GM19193 (cell line): Measurements from ENCODE around the gene RAET1G.

Experiments used
- POLR2A ChIP-seq: IDR thresholded peaks from 4 replicates; pipeline ENCODE4 v1.6.1; 2011; ENCODE audit not compliant: insufficient read depth, insufficient read length; ENCODE audit errors: extremely low read depth

RAET1G gene

DNA sequence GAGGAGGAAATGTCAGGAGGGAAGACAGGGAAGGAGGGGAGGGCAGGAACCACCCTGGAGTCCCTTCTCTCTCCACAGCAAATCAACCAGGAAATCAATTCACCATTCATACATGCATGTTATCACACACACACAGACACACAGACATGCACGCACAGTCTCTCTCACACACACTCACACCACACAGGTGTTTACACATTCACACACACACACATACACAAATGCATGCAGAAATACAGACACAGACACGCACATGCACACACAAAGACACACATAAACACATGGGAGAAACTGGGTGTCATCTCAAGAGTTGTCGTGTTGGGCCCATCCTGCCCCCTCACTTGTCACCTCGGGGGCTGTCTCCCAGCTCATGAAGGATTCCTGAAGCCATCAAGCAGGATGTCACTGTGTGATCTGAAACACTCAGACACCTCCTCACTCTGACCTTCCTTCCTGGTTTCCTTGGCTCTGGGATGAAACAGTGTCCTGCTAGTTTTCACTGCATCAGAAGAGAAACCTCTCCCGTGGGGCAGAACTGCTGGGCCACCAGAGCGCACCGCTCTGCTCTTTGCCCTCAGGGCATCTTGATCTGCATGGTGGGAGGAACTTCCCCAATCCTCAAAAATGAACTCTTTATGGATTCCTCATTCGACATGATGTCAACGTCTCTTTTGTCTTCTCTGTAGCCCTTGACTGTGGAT, 9.2 kb downstream of the RAET1G start:
- no peak for TF ChIP-seq POLR2A

DNA sequence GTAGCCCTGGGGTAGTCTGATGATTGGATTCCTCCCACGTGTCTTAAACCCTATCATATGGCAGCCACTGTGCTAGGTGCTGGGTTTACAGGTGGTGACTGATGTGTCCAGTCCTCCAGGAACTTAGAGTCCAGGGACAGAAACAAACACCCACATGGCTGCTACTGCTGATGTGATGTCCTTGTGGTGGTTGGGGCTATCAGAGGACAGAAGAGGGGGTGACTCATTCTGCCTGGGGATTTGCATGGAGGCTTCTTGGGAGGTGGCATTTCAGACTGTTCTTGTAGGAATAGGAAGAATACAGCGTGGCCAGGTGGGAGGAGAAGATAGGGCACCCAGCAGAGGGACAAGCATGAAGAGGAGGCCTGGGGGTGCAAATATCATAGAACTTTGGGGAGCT, 9.8 kb downstream of the RAET1G start:
- no peak for TF ChIP-seq POLR2A

DNA sequence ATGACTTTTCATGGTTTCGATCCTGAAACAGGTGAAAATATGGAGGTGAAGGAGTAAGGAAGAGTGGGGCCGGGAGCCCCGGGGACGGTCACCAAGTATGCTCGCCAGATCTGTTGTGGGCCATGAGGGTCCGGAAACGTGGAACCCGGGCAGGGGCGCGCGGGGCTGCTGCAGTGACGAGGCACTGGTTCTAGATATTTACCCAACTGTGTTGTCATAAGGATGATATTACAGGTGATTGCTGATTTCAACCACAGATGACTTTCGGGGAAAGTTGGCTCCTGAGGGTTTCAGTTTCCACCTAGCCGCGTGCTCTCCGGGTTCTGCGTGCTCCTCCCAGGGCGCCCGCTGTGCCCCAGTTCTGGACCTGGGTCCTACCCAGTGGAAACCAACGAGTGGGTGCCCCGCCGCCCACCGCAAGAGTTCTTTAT, 12.2 kb downstream of the RAET1G start:
- TF ChIP-seq POLR2A: no peak

DNA sequence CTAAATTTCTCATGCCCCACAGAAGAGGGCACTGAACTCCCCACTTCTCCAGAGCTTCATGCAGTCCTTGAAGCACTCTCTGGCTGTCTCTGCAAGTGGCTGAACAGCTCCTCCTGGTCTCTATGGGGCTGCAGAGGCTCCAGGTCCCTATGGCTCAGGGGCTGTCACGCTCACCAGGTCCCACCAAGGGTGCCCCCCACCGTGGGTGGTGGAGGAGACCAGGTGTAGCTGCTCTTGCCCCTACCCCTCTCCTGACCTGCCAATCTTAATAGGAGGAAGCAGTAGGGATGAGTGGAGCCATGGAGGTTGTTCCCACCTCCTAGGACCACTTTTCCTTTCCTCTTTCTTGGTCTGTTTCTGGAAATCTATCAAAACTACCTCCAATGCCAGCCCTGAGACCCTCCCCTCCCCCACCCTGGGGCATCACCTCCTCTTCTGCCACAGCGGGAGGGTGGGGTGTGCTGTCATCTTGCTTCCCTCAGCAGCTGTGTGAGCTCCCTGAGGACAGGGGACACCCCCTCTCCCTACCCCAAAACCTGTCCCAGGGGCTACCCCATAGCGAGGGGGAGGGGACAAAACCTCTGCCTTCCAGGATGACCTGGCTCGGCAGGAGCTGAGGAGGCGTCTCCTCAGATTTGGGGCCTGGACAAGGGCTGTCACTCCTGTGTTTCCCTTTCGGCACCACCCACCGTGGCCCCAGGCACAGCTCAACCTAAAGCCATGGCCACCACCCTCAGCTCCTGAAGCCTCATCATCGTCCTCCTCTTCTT, 13.0 kb downstream of the RAET1G start:
- TF ChIP-seq POLR2A: no peak

DNA sequence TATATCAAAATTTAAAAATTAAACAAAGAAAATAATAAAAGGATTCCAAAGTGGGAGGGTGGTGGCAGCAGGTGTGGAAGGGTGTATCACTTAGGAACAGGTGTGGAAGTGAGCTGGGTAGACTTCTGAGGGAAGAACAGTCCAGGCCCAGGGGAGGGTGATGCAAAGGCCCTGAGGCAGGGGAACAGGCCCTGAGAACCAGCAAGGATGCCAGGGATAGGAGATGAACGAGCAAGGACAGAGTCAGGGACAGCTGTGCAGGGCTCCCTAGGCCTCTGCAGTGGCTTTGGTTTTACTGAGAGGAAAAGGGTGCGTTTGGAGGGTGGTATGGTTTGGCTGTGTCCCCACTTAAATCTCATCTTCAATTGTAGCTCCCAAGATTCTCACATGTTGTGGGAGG, 15.6 kb downstream of the RAET1G start:
- TF ChIP-seq POLR2A: no peak

DNA sequence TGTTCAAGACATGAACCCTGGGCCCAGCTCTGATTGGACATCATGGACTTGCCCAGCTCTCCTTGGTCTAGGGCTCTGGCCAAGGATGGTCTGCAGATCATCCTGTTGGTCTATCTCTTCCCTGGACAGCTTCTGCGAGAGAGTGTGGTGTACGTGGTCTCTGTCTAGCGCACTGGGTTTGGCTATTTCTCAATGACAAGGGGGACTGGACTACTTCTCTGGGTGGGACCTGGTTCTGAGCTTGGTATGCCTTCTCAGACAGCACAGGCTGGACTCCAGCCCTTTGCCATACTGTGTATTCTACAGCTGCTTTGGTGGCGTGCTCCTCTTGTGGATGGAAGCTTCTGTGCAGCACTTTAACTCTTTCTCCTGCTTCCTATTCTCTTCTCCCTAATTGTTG, 16.5 kb downstream of the RAET1G start:
- no peak for TF ChIP-seq POLR2A

DNA sequence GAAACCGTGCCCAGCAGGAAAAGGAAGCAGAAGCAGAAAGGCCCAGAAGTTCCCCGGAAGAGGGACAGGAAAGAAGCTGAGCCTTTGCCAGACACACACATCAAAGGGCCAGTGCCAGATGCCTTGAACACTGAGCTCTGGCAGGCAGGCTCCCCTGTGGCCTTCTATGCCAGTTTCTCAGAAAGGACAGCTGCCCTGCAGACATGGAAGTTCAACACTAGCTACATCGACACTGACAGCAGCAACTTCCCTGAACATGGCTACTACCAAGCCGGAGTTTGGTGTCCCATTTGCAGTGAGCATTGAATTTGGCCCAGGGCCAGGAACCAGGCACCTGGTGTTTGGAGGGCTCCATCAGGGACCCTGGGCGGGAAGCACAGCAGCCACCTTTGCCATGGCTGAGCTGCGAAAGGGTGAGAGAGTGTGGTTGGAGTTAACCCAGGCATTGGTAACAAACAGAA, 17.0 kb downstream of the RAET1G start:
- no peak for TF ChIP-seq POLR2A

DNA sequence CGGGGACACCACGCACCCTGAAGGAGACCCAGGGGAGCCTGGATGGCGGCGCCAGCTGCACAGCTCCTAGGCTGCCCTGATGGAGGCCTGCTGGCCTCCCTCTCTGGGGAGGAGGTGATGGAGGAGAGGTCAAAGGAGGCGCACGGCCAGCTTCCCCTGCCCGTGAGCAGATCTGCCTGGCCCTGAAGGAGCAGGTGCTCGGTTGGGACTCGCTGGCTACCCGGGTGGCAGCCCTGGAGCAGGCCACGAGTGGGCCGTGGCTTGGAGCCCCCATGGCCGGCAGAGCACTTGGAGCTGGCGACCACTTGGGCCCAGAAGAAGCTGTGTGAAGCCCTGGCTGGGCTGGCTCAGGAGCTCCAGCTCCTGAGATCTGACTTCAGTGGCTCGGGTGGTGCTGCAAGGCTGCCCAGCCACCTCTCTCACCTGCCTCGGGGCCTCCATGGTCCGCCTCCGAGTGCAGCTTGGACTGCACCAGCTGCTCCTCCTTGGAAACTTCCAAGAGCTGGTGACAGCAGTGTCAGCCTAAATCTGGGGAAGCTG, 17.5 kb downstream of the RAET1G start:
- no peak for TF ChIP-seq POLR2A

DNA sequence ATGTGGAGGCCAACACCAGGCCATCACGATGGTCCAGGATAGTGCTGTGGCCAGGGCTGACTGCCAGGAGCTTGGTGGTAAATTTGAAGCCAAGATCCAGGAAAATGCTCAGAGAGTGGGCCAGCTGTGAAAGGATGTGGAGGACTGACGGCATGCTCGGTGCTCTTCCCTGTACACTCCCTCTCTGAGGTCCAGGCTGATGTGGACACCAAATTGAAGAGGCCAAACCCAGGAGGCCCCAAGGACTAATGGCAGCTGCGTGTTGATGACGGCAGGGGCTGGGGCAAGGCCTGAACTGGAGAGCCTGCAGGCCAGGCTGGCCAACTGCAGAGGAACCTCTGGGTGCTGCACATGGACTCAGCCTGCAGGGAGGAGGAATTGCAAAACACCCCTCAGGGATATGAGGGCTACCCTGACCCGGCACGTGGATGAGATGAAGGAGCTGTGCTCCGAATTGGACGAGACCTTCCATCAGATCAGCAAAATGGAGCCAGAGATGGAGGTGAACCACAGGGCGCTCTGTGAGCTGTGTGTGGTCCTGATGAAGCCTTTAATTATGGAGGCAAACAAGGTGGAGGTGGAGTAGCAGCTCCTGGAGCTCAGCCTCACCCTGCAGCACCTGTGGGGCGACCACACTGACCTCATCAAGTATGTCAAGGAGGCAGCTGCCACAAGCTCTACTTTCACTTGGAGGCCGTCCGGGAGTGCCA, 18.1 kb downstream of the RAET1G start:
- TF ChIP-seq POLR2A: no peak

DNA sequence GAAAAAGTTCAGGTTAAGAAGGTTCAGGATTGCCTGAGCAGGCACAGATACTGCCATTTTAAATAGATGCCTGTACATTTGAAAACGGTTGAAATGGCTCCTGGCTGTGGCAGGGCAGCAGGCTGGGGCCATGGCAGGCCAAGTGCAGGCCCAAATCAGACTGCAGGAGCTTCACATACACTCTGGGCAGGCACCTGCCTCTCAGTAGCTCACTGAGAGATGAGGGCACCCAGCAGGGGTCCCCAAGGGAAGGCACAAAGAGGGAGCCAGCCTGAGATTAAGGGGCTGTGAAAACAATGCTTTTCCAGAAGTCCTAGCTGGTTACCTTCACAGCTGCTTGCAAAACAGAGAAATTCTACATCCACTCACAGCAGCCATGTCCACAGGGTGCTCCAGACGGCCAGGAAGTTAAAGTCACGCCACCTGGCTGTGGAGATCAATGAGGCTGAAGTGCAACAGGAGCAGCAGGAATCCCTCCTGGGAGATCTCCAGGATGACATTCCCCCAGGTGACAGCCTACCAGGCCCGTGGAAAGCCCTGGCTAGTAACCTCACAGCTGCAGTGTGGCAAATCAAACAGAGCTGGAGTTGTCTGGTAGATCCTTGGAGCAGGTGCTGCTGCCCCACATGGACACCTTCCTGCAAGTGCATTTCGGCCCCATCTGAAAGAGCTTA, 18.8 kb downstream of the RAET1G start:
- no peak for TF ChIP-seq POLR2A

DNA sequence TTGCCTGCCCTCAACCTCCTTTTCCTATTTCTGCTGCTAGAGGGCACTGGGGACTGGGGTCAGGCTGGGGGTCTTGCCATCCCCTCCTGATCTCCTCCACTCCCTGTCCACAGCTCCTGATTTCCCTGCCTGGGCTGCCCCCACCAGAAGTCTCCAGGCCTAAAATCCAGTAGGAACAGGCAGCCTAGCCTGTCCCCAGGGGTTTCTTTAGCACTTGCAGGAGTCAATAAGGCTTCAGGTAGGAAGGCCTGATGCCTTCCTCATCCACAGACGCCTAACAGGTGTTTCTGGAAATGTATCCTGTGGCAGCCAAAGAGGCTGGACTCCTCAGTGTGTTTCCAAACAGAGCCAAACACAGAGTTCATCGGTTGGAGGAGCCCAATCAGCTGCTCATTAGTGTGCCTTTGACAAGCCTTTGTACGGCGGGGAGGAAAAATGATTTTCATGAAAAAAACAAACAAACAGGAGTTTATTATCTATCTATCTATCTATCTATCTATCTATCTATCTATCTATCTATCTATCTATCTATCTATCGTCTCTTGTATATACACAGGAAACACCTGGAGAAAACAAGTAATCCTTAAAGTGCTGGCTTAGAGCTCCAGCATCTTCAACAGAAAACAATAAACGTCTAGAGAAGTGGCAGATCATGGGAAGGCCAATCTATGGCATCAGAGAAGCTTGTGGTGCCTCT, 21.3 kb downstream of the RAET1G start:
- no peak for TF ChIP-seq POLR2A

DNA sequence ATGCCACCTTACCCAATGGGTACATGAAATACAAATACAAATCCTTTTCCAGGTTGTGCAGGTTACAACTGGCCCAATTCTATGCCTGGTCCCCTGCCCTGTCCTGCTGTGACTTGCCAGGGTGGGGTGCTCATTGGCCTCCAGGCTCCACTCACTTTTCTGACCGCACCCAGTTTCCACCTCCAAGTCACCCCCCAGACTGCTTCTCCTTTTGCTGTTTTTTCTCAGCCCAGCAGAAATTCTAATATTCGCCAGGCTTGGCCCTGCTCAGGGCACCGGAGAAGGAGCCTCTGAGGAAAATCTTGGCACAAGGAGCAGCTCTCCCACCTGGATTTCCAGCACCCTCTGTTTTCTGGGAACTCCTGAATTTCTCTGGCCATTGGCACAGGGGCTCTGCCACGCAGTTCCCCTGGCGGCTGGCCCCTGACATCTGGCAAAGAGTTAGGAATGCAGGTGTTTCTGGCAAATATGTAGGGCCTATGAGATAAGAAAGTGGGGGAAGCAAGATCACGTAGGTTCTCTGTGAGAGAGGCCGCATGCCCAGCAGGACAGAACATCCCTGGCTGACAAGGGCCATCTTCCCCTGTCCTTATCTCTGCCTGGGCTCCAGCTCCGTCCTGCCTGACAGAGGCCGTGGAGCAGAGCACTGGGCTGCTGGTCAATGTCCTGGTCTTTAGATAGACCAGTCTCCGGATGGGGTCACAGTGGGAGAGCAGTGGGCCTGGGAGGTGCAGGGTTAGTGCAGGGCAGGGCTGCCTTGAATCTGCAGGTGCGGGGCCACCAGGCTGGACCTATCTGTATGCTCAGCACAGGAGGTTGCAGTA, 22.1 kb downstream of the RAET1G start:
- no peak for TF ChIP-seq POLR2A

DNA sequence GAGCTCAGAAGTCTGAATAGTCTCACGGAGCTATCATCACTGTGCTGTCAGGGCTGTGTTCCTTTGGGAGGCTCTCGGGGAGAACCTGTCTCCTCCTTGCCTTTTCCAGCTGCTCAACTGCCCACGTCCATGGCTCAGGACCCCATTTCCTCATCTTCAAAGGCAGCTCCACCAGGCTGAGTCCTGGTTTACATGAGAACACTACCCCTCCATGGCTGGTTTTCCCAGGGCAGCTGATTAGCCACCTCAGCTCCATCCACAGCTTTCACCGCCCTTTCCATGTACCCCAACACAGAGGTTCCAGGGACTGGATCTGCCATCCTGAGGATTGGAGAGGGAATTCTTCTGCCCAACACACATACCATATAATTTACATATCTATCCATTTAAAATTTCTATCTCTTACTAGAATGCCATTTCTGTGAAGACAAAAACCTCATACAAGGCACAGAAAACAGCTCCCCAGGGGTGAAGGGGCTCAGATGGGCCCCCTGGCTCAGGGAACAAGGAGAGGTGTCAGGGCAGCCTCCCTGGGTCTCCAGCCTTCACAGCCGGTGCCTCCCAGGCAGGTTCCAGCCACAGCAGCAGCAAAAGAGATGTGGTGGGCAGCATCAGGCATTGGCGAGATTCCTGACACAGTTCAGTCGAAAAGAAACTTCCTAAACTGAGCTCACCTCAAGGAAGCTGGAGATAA, 22.8 kb downstream of the RAET1G start:
- TF ChIP-seq POLR2A: no peak
